HepG2 (cell line): ENCODE data around the gene OSBPL8. TPM values are rescaled to one million over a fixed set of nuclear protein-coding genes. Genes with fewer than 3 reads are reported as not detected.

Source experiments
- GMEB1 ChIP-seq: sonication (generic); formaldehyde crosslinking; IDR thresholded peaks from 2 replicates; pipeline ENCODE4 v1.5.1; 2020; ENCODE audit warnings: missing genetic modification reagents, mild to moderate bottlenecking, borderline replicate concordance
- MEIS1 ChIP-seq: sonication (generic); formaldehyde crosslinking; IDR thresholded peaks from 2 replicates; pipeline ENCODE4 v1.9.0; 2021; ENCODE audit warnings: mild to moderate bottlenecking, missing genetic modification reagents, moderate library complexity, borderline replicate concordance
- PRPF4 ChIP-seq: fragments of 200-400 bp; formaldehyde crosslinking; IDR thresholded peaks from 2 replicates; pipeline ENCODE4 v1.6.1; 2016; ENCODE audit warnings: low read length, low read depth; ENCODE audit not compliant: poor library complexity, severe bottlenecking
- ZNF44 ChIP-seq: sonication (generic); formaldehyde crosslinking; IDR thresholded peaks from 2 replicates; pipeline ENCODE4 v1.5.1; 2020; ENCODE audit warnings: mild to moderate bottlenecking, missing genetic modification reagents
- polyA plus RNA-seq, 8 experiments: library from polyadenylated mRNA; depleted of rRNA in 3 of 8; stranded (reverse) in 7 of 8; unstranded in 1 of 8; fragments of >200 nt; fragmentation: Illumina TruSeq in 4 of 8; extraction: Trizol in 4 of 8; gene quantifications; 2 replicates each; pipeline versions ENCODE4 v1.2.1 to v1.2.3, GENCODE V29; 2011 to 2016; ENCODE audit warnings: low read depth in 4 of 8, missing spikeins in 1 of 8, mixed read lengths in 1 of 8; ENCODE audit not compliant: insufficient read depth in 1 of 8
- total RNA-seq, 5 experiments: library from RNA; depleted of rRNA; stranded (reverse); fragments of >200 nt; fragmentation: Illumina TruSeq; extraction: Trizol; gene quantifications; 2 replicates each; pipeline ENCODE4 v1.2.3, GENCODE V29; 2016; ENCODE audit warnings: low read depth in 1 of 5
- TF ChIP-seq, protein P1 (sequence below), 2 experiments: sonication (generic) in 1 of 2; formaldehyde crosslinking in 1 of 2; IDR thresholded peaks; 2 replicates each; pipeline versions ENCODE4 v1.5.1 to v1.6.1; 2011 to 2020; ENCODE audit warnings: borderline replicate concordance in 1 of 2, low read depth in 1 of 2, low read length in 1 of 2, mild to moderate bottlenecking in 1 of 2, missing genetic modification reagents in 1 of 2, moderate library complexity in 1 of 2
- TF ChIP-seq, protein P2 (sequence below): sonication (generic); formaldehyde crosslinking; IDR thresholded peaks from 2 replicates; pipeline ENCODE4 v1.8.0; 2022; ENCODE audit warnings: missing genetic modification reagents, low read depth, mild to moderate bottlenecking, borderline replicate concordance

Gene OSBPL8
- total and polyA plus RNA-seq, 2 of the 13 experiments (the other 11 are each of a cell fraction or from before 2014, with no cell fraction given) = 11.0 to 33.9 TPM

DNA sequence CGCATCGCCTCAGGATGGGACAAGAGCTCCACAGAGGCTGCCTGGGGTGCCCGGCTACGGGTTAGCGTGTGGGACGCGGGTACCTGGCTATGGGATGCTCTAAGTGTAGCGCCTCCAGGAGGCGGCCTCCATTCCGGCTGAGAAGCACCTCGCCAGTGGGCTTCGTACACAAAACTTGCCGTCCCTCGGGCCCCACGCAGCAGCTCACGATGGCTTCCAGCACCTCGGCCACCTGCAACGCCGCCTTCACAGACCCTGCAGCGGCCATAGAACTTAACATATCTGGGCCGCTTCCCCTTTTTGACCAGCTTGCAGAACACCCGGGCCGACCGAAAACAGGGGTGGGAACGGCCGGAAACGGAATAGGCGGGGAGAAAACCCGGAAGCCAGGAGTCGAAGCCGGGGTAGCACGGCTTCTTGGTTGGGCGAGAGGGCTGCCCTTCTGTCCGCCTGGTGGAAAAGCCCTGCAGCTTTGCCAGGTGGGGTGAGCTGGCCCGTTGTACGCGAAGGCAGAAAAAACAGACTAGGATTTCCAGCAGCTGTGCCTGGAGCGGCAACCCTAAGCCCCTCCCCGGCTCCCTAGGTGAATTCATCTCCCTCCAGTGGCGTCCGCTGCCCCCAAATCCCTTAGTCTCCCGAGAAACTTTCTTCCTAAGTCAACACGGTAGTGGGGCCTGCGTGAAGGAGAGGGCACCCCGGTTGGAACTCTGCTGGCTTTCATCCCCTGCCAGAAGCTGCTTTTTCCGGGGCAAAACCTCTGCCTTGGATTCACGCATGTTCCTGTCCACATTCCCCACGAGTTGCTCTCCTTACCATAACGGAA, 211.3 kb downstream of the OSBPL8 start, which contains the start of gene BBS10 (continued):
- TF ChIP-seq, protein P1, sequence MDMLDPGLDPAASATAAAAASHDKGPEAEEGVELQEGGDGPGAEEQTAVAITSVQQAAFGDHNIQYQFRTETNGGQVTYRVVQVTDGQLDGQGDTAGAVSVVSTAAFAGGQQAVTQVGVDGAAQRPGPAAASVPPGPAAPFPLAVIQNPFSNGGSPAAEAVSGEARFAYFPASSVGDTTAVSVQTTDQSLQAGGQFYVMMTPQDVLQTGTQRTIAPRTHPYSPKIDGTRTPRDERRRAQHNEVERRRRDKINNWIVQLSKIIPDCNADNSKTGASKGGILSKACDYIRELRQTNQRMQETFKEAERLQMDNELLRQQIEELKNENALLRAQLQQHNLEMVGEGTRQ (IDR thresholded peaks at IDR 0.05; ENCODE audit: low read depth, low read length) = no peak
- TF ChIP-seq, protein P1 (CRISPR knock-in tag; IDR thresholded peaks at IDR 0.05; ENCODE audit: borderline replicate concordance) = no peak
- TF ChIP-seq MEIS1 (CRISPR knock-in tag) = 0 out of 2 replicates have a peak, but pooled peaks have one; percentile 14
- TF ChIP-seq ZNF44 (CRISPR knock-in tag) = peak; percentile 46; the same call in 1 of the 2 replicates
- TF ChIP-seq GMEB1 (CRISPR knock-in tag) = no peak
- TF ChIP-seq, protein P2, sequence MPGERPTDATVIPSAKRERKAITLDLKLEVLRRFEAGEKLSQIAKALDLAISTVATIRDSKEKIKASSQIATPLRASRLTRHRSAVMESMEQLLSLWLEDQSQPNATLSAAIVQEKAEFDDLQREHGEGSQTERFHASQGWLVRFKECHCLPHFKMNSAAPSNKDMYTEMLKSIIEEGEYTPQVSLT (CRISPR knock-in tag) = no peak
- no peak for TF ChIP-seq PRPF4
